Measurements from ENCODE around the gene MAP4K4. TPM values are rescaled to one million over a fixed set of nuclear protein-coding genes. Genes with fewer than 3 reads are reported as not detected.

Gene MAP4K4
- total RNA-seq, 1 donor from 2014 or later = 166 TPM

DNA sequence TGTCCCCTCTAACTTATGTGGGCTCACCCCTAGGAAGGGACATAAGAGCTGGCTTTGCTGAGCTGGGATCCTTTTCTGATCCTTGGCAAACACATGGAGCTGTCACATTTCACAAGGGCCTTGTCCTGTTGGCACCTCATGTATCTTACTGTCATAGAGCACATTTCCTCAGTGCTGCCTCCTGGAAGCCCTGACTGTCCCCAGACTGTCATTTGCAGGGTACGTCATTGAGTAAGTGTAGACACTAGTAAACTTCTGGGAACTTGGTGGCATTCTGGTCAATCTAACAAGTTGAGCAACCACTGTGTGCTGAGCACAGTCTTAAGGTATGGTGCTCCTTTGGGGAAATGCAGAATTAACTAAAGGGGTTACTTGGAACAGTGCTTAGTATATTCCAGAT lies 199.8 kb downstream of the MAP4K4 start:
- H3K9me3 Mint-ChIP-seq = no peaks in the 10 kb centered on the region
- no peaks in the 10 kb centered on the region for H3K27me3 Mint-ChIP-seq
- H3K4me1 Mint-ChIP-seq (ENCODE audit: unreplicated experiment) = no peaks in the 10 kb centered on the region
- H3K27ac Mint-ChIP-seq = no peak overlapping the region
- H3K4me3 Mint-ChIP-seq = no peak overlapping the region
- H3K36me3 Mint-ChIP-seq = peaks cover 37% of the 10 kb centered on the region
- no peak for DNase-seq (ENCODE audit: extremely low spot score, unreplicated experiment)
- TF ChIP-seq, protein P1, sequence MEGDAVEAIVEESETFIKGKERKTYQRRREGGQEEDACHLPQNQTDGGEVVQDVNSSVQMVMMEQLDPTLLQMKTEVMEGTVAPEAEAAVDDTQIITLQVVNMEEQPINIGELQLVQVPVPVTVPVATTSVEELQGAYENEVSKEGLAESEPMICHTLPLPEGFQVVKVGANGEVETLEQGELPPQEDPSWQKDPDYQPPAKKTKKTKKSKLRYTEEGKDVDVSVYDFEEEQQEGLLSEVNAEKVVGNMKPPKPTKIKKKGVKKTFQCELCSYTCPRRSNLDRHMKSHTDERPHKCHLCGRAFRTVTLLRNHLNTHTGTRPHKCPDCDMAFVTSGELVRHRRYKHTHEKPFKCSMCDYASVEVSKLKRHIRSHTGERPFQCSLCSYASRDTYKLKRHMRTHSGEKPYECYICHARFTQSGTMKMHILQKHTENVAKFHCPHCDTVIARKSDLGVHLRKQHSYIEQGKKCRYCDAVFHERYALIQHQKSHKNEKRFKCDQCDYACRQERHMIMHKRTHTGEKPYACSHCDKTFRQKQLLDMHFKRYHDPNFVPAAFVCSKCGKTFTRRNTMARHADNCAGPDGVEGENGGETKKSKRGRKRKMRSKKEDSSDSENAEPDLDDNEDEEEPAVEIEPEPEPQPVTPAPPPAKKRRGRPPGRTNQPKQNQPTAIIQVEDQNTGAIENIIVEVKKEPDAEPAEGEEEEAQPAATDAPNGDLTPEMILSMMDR (conservative IDR thresholded peaks at IDR 0.05) = no peak

DNA sequence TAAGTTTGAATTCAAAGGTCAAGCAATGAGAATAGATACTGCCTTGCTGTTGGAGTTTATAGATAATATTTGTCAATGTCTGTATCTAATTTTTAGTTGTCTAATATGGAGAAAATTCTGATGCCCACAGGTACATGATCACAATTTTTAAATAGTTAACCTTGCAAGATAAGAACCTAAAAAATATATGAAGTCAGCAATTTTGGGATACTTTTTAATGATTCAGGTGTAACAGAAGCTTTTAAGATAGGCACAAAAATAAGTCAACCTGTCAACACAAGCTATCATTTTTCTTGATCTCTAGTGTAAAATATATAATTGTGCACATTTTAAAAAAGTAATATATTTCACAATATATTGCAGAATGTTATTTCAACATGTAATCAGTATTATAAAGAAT lies 201.8 kb downstream of the MAP4K4 start:
- Mint-ChIP-seq H3K9me3 (no peaks in the 10 kb centered on the region), H3K27me3 (no peaks in the 10 kb centered on the region), H3K4me1 (ENCODE audit: unreplicated experiment) (no peaks in the 10 kb centered on the region), H3K27ac (no peak overlapping the region), H3K36me3 (peaks cover 23% of the 10 kb centered on the region), H3K4me3 (no peak overlapping the region)
- DNase-seq (ENCODE audit: extremely low spot score, unreplicated experiment) = no peak
- TF ChIP-seq, protein P1 (conservative IDR thresholded peaks at IDR 0.05) = no peak

DNA sequence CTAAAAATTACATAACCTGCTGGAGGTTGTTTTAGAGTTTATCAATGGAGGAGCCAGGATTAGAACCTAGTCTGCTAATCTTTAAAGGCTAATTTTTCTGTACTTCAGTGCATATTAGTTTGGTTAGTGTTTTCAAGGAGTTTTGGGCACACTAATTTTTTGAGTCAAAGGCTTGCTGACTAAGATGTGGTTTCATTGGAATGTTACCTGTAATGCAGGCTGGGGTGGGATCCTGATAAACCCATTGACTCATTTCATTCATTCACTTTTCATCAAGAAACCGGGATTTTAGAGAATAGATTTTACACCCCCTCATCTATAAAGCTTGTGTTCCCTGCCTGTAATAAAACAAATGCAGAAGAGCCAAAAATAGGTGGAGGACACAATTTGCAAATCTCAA lies 202.4 kb downstream of the MAP4K4 start:
- DNase-seq (ENCODE audit: extremely low spot score, unreplicated experiment) = no peak
- H3K36me3 Mint-ChIP-seq = peaks cover 18% of the 10 kb centered on the region
- no peak overlapping the region for H3K4me3 Mint-ChIP-seq
- H3K4me1 Mint-ChIP-seq (ENCODE audit: unreplicated experiment) = no peaks in the 10 kb centered on the region
- TF ChIP-seq, protein P1 (conservative IDR thresholded peaks at IDR 0.05) = no peak
- no peak overlapping the region for H3K27ac Mint-ChIP-seq
- no peaks in the 10 kb centered on the region for H3K27me3 Mint-ChIP-seq
- no peaks in the 10 kb centered on the region for H3K9me3 Mint-ChIP-seq

DNA sequence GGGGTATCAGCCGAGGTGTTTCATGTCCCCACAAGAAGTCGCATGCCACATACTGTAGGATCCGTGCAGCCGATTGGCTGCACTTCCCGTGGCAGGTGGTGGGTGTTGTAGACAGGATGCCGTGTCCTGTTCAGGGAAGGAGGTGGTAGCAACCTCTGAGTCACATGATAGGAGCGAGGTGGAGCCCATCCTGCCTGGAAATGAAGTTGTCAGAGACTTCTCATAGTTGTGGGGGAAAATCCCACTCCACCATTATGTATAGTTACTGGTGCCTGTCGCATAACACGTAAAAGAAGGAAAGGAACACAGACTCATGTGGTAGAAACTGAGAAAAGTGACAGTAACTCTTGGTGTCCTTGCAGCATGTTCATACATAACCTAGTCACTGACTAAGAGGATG lies 202.9 kb downstream of the MAP4K4 start:
- Mint-ChIP-seq H3K27me3 (no peaks in the 10 kb centered on the region), H3K36me3 (peaks cover 14% of the 10 kb centered on the region), H3K4me3 (no peak overlapping the region), H3K27ac (no peak overlapping the region), H3K9me3 (no peaks in the 10 kb centered on the region), H3K4me1 (ENCODE audit: unreplicated experiment) (no peaks in the 10 kb centered on the region)
- DNase-seq (ENCODE audit: extremely low spot score, unreplicated experiment) = no peak
- TF ChIP-seq, protein P1 (conservative IDR thresholded peaks at IDR 0.05) = no peak

DNA sequence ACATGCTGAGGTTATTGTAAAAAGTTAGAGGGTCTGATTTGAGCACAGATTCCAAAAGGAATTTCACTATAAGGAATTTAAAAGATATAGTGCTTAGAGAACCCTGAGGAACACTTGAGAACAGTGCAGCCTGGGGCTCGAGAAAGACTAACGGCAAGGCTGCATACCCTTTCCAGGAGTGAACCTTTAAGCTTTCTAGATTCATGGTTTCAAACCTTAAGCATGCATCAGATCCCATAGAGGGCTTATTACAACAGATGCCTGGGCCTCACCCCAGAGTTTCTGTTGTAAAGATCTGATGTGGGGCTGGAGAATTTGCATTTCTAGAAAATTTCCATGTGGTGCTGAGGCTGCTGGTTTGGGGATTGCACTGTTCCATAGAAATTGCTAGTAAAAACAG lies 203.7 kb downstream of the MAP4K4 start:
- TF ChIP-seq, protein P1 (conservative IDR thresholded peaks at IDR 0.05) = no peak
- Mint-ChIP-seq H3K27me3 (no peaks in the 10 kb centered on the region), H3K4me3 (no peak overlapping the region), H3K9me3 (no peaks in the 10 kb centered on the region), H3K36me3 (peaks cover 10% of the 10 kb centered on the region), H3K27ac (no peak overlapping the region), H3K4me1 (ENCODE audit: unreplicated experiment) (no peaks in the 10 kb centered on the region)
- no peak for DNase-seq (ENCODE audit: extremely low spot score, unreplicated experiment)

DNA sequence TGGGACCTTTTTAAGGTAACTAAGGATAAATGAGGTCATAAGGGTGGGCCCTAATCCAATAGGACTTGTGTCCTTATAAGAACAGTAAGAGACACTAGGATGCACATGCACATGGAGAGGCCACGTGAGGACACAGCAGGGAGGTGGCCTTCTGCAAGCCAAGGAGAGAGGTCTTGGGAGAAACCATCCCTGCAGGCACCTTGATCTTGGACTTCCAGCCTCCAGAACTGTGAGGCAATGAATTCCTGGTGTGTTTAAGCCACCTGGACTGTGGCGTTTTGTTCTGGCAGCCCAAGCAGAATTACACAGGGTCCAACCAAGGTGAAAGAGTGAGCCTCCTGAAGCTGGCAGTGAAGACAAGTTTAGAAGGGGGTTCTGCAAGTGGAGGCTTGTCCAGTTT lies 204.7 kb downstream of the MAP4K4 start:
- Mint-ChIP-seq H3K36me3 (peaks cover 5% of the 10 kb centered on the region), H3K4me3 (no peak overlapping the region), H3K9me3 (no peaks in the 10 kb centered on the region), H3K27me3 (no peaks in the 10 kb centered on the region), H3K4me1 (ENCODE audit: unreplicated experiment) (no peaks in the 10 kb centered on the region), H3K27ac (no peak overlapping the region)
- DNase-seq (ENCODE audit: extremely low spot score, unreplicated experiment) = no peak
- TF ChIP-seq, protein P1 (conservative IDR thresholded peaks at IDR 0.05) = no peak

All from type B pancreatic cell (in vitro differentiated cells).